Lung (tissue), 12 donors: ENCODE measurements around the gene FLII. TPM values are rescaled to one million over a fixed set of nuclear protein-coding genes. Genes with fewer than 3 reads are reported as not detected.

Experiments
- ATAC-seq: fragments of 200-7000 bp; cut with Tn5 transposase; one replicate; pipeline ENCODE4 v1.9.1; 2020; ENCODE audit warnings: moderate number of reproducible peaks; ENCODE audit not compliant: insufficient read depth, low FRiP score
- DNase-seq, 3 donors: peaks; one replicate each; pipeline ENCODE4 v3.0.0-alpha.2; 2013 to 2017
- H3K27ac ChIP-seq, 2 donors: one replicate each; pipeline ENCODE4 v1.5.1; 2013; ENCODE audit warnings: mild to moderate bottlenecking in 2 of 2, moderate library complexity in 2 of 2, control low read depth in 1 of 2, inconsistent platforms in 1 of 2, low read depth in 1 of 2, low read length in 1 of 2
- H3K27me3 ChIP-seq, 3 donors: one replicate each; pipeline ENCODE4 v1.5.1; 2013; ENCODE audit warnings: low read length in 2 of 3; ENCODE audit not compliant: control insufficient read depth in 3 of 3, insufficient read depth in 3 of 3
- H3K36me3 ChIP-seq, 4 donors: one replicate each; pipeline ENCODE4 v1.5.1; 2013; ENCODE audit warnings: low read length in 4 of 4, mild to moderate bottlenecking in 1 of 4, moderate library complexity in 1 of 4; ENCODE audit not compliant: control insufficient read depth in 4 of 4, insufficient read depth in 4 of 4
- H3K4me1 ChIP-seq, 5 donors: one replicate each; pipeline ENCODE4 v1.5.1; 2013; ENCODE audit warnings: low read length in 5 of 5, mild to moderate bottlenecking in 2 of 5, moderate library complexity in 1 of 5; ENCODE audit not compliant: control insufficient read depth in 5 of 5, insufficient read depth in 5 of 5
- H3K4me3 ChIP-seq: one replicate; pipeline ENCODE4 v1.5.1; 2013; ENCODE audit warnings: mild to moderate bottlenecking, control low read depth, moderate library complexity
- H3K9ac ChIP-seq, 2 donors: one replicate each; pipeline ENCODE4 v1.5.1; 2013; ENCODE audit warnings: low read length in 2 of 2, control low read depth in 1 of 2; ENCODE audit not compliant: insufficient read depth in 1 of 2
- H3K9me3 ChIP-seq, 4 donors: one replicate each; pipeline ENCODE4 v1.5.1; 2013; ENCODE audit warnings: low read length in 3 of 4, mild to moderate bottlenecking in 1 of 4, moderate library complexity in 1 of 4; ENCODE audit not compliant: control insufficient read depth in 4 of 4, insufficient read depth in 3 of 4
- WGBS, 2 donors: extraction: QIAGEN DNeasy Blood & Tissue Kit; methylation state at CpG; one replicate each; pipeline ENCODE4 v1.1.7; 2013; 5-methylcytosine and 5-hydroxymethylcytosine counted together
- polyA plus RNA-seq, 2 donors: library from polyadenylated mRNA; stranded (reverse); fragments of 200-250 nt; gene quantifications; one replicate each; pipeline ENCODE4 v1.2.1, GENCODE V29; 2013
- total RNA-seq, 2 donors: library from RNA; depleted of rRNA in 1 of 2; stranded (reverse); fragments of >200 nt in 1 of 2; gene quantifications; one replicate each; pipeline ENCODE4 v1.2.1, GENCODE V29; 2014 to 2021
- TF ChIP-seq, protein P1 (sequence below): IDR thresholded peaks from 2 replicates; pipeline ENCODE4 v1.5.1; 2012; ENCODE audit warnings: mild to moderate bottlenecking; ENCODE audit errors: control extremely low read depth, extremely low read depth
- donor health status: control.
- donor health status: control.
- donor health status: Bipolar disorder and iron deficiency.
- donor health status: healthy.
- donor health status: DM: yes; HTN: yes; CAD: no.

The FLII gene
- total and polyA plus RNA-seq, 4 donors, result 152 to 391 (median 266) TPM

DNA sequence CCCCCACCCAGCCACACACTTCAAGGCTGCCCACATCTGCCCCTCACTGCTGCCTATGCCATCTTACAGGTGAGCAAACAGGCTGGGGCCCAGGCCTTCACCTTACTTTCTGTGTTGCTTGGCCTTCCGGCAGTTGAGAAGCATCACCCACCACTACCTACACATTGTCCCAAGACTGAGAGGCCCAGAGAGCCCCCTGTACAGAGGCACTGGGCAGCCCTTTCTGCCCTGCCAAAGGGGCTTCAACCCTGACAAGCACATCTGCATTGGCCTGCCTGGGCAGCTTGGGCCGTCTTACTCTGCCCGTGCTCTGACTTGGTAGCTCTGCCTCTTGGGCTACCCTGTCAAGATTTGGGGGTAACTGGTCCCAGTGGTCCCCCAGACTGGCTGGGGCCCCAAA, 3.1 kb upstream of the FLII start:
- H3K27ac ChIP-seq, result peak overlapping the region; percentile 86 to 96
- peak overlapping the region; percentile 37 to 68 for H3K9ac ChIP-seq
- DNase-seq (no peak), ATAC-seq (no peak)
- peaks cover 7 to 22% (median 14%) of the 10 kb centered on the region in 4 donors for H3K36me3 ChIP-seq
- 86% methylated on average over 3 of the region's 3 CpGs for WGBS, 2 donors
- TF ChIP-seq, protein P1, sequence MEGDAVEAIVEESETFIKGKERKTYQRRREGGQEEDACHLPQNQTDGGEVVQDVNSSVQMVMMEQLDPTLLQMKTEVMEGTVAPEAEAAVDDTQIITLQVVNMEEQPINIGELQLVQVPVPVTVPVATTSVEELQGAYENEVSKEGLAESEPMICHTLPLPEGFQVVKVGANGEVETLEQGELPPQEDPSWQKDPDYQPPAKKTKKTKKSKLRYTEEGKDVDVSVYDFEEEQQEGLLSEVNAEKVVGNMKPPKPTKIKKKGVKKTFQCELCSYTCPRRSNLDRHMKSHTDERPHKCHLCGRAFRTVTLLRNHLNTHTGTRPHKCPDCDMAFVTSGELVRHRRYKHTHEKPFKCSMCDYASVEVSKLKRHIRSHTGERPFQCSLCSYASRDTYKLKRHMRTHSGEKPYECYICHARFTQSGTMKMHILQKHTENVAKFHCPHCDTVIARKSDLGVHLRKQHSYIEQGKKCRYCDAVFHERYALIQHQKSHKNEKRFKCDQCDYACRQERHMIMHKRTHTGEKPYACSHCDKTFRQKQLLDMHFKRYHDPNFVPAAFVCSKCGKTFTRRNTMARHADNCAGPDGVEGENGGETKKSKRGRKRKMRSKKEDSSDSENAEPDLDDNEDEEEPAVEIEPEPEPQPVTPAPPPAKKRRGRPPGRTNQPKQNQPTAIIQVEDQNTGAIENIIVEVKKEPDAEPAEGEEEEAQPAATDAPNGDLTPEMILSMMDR, result no peak
- no peaks in the 10 kb centered on the region for H3K9me3 ChIP-seq
- no peaks in the 10 kb centered on the region for H3K27me3 ChIP-seq
- peak overlapping the region; percentile 4 for H3K4me3 ChIP-seq
- peaks cover 15 to 33% (median 18%) of the 10 kb centered on the region in 5 donors for H3K4me1 ChIP-seq

DNA sequence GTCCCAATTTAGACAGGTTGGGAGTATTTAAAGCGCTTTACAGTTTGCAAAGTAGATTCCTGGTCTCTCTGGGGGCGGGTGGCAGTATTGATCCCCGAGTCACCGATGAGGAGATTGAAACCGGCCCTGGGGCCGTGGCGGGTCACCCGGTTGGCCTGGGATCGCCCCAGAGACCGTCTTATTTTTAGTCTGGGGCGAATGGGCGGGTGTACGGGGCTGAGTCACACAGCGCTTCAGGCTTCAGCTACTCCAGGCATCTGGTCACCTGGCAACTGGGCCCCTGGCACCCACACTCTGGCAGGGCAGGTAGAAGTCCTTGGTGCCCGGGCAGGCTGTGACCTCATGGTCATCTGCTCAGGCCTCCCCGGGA, 2.6 kb upstream of the FLII start:
- peak overlapping the region; percentile 93 to 96 for H3K27ac ChIP-seq
- H3K4me1 ChIP-seq, result peaks cover 15 to 34% (median 18%) of the 10 kb centered on the region in 5 donors
- peak overlapping the region; percentile 68 to 95 for H3K9ac ChIP-seq
- H3K36me3 ChIP-seq, result peaks cover 7 to 26% (median 15%) of the 10 kb centered on the region in 4 donors
- no peaks in the 10 kb centered on the region for H3K9me3 ChIP-seq
- TF ChIP-seq, protein P1, result no peak
- no peak for DNase-seq
- ATAC-seq, result peak; percentile 28
- no peaks in the 10 kb centered on the region for H3K27me3 ChIP-seq
- peak overlapping the region; percentile 71 for H3K4me3 ChIP-seq
- WGBS, 2 donors, result 3 to 7% methylated on average over 16 of the region's 16 CpGs

DNA sequence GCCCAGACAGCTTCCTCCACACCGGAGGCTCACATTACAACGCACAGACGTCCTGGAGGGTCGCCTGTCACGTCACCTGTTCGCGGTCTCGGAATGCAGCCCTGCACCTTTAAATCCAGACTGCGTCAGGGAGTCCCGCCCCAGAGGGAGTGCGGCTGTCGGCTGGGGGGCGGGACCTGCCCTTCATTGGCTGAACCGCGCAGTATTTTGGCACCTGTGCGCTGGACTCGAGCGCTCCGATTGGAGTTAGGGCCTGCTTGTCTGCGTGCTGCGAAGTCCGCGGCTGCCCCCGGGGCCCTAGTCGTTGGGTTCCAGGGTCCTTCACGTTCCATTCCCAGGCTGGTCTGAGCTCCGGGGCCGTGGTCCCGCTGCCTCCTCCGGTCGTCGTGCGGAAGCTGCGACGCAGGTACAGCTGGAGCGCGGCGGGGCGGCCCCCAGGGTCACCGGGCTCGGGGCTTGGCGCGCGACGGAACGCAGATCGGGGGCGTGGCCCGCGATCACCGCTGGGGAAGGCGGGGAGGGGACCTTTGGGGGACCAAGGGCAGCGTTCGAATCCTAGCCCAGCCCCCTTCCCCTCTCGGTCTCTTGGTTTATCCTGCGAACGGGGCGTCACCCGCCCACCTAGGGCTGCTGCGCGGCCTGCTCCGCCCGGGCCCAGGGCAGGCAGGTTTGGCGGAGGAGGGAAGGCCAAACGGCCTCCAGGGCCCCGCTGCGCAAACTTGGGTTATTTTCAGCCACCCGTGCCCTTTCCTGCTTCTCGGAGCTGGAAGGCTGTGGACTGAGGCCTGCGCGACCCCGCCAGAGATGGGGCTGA, 2.0 kb upstream of the FLII start, which contains the start of gene MIEF2:
Gene MIEF2 (plus strand): TSS at position 331 of the 814 bp plus-strand sequence. CDS start 2,059 bp downstream, outside the sequence.
- H3K9me3 ChIP-seq, result no peaks in the 10 kb centered on the region
- peaks cover 7 to 29% (median 15%) of the 10 kb centered on the region in 4 donors for H3K36me3 ChIP-seq
- 0 to 1% methylated on average over 62 to 72 of the region's 72 CpGs for WGBS, 2 donors
- peak within 1 kb of the TSS; percentile 68 to 95 for H3K9ac ChIP-seq
- H3K4me3 ChIP-seq, result peak within 1 kb of the TSS; percentile 71
- H3K27ac ChIP-seq, result peak within 1 kb of the TSS; percentile 93 to 96
- ATAC-seq (peak; percentile 82), DNase-seq (peak; percentile 96 to 98 (median 97))
- no peaks in the 10 kb centered on the region for H3K27me3 ChIP-seq
- peaks cover 15 to 34% (median 18%) of the 10 kb centered on the region in 5 donors for H3K4me1 ChIP-seq
- TF ChIP-seq, protein P1, result no peak
